Measurements from ENCODE around the gene UBL7. TPM values are rescaled to one million over a fixed set of nuclear protein-coding genes. Genes with fewer than 3 reads are reported as not detected.
A peak's percentile ranks its signal among the peaks of the same experiment; 100 is the strongest.

The UBL7 gene
- polyA plus RNA-seq, 3 donors: 43.4 to 103 (median 95.1) TPM

GRCh38 chr15:74500401-74500800 lies 39.4 kb upstream of the UBL7 start:
- no peaks in the 10 kb centered on the region for H3K27me3 ChIP-seq (ENCODE audit: control insufficient read depth in 2 of 2, insufficient read depth in 2 of 2, low read length in 2 of 2)
- peaks cover 0 to 3% (median 0%) of the 10 kb centered on the region in 7 donors for H3K9me3 Mint-ChIP-seq
- no peak overlapping the region for H3K4me2 ChIP-seq (replicated peaks; ENCODE audit: extremely low read depth, low read length, poor library complexity, severe bottlenecking)
- H3K4me1 ChIP-seq (ENCODE audit: control insufficient read depth in 1 of 2, insufficient read depth in 2 of 2, low read length in 2 of 2): no peaks in the 10 kb centered on the region
- H3K79me2 ChIP-seq (ENCODE audit: insufficient read depth, low read length): no peaks in the 10 kb centered on the region
- no peak overlapping the region for H3K4me3 ChIP-seq (replicated peaks in 1 of 3; ENCODE audit: low read depth in 2 of 3, low read length in 3 of 3)
- no peaks in the 10 kb centered on the region for H3K9me3 ChIP-seq (replicated peaks in 1 of 2; ENCODE audit: control insufficient read depth in 1 of 2, insufficient read depth in 1 of 2, low read length in 2 of 2)
- no peak overlapping the region for H3K4me3 Mint-ChIP-seq
- DNase-seq: no peak
- no CpG with 5 or more reads among the region's 2 CpGs for WGBS (ENCODE audit: insufficient coverage)
- peak overlapping the region in 1 of 7 donors; percentile 31 for H3K27ac Mint-ChIP-seq
- H3K27me3 Mint-ChIP-seq (ENCODE audit: low read depth in 3 of 3): peaks cover 0 to 3% (median 0%) of the 10 kb centered on the region in 3 donors
- H3K36me3 Mint-ChIP-seq: peaks cover 9 to 13% of the 10 kb centered on the region in 2 donors
- no peak overlapping the region for H3K27ac ChIP-seq (ENCODE audit: low read depth in 1 of 2, low read length in 2 of 2)
- H2AFZ ChIP-seq (ENCODE audit: insufficient read depth, low read depth, low read length, poor library complexity, severe bottlenecking): no peak overlapping the region
- H3K36me3 ChIP-seq (replicated peaks in 1 of 2; ENCODE audit: control insufficient read depth in 1 of 2, insufficient read depth in 2 of 2, low read length in 2 of 2): no peaks in the 10 kb centered on the region
- intact Hi-C loops (cut with micrococcal nuclease): no loop called here
- H3K9ac ChIP-seq (ENCODE audit: insufficient read depth, low read length, poor library complexity, severe bottlenecking): no peak overlapping the region
- H4K20me1 ChIP-seq (ENCODE audit: insufficient read depth, low read length): no peaks in the 10 kb centered on the region
- TF ChIP-seq, protein P1, sequence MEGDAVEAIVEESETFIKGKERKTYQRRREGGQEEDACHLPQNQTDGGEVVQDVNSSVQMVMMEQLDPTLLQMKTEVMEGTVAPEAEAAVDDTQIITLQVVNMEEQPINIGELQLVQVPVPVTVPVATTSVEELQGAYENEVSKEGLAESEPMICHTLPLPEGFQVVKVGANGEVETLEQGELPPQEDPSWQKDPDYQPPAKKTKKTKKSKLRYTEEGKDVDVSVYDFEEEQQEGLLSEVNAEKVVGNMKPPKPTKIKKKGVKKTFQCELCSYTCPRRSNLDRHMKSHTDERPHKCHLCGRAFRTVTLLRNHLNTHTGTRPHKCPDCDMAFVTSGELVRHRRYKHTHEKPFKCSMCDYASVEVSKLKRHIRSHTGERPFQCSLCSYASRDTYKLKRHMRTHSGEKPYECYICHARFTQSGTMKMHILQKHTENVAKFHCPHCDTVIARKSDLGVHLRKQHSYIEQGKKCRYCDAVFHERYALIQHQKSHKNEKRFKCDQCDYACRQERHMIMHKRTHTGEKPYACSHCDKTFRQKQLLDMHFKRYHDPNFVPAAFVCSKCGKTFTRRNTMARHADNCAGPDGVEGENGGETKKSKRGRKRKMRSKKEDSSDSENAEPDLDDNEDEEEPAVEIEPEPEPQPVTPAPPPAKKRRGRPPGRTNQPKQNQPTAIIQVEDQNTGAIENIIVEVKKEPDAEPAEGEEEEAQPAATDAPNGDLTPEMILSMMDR (IDR thresholded peaks at IDR 0.05): no peak
- peaks cover 8% of the 10 kb centered on the region for H3K4me1 Mint-ChIP-seq

DNA sequence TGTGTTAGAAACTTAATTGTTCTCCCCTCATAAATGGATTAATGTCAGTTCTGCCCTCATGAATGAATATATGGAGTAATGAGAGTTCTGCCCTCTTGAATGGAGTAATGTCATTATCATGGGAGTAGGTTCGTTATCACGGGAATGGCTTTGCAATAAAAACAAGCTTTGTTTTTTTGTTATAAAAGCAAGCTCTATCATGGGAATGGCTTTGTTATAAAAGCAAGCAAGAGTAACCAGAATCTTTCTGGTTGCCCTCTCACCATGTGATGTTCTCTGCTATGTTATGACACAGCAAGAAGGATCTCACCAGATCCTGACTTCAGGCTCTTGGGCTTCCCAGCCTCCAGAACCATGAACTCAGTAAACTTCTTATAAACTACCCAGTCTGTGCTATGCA lies 38.4 kb upstream of the UBL7 start:
- peaks cover 6 to 16% of the 10 kb centered on the region in 2 donors for H3K36me3 Mint-ChIP-seq

More for the DNA sequence above, 38.4 kb upstream of the UBL7 start:
- H3K27ac ChIP-seq (ENCODE audit: low read depth in 1 of 2, low read length in 2 of 2): no peak overlapping the region
- Mint-ChIP-seq H3K4me3 (no peak overlapping the region), H3K9me3 (peaks cover 0 to 3% (median 0%) of the 10 kb centered on the region in 7 donors), H3K27ac (no peak overlapping the region), H3K4me1 (peaks cover 6% of the 10 kb centered on the region), H3K27me3 (ENCODE audit: low read depth in 3 of 3) (peaks cover 0 to 3% (median 0%) of the 10 kb centered on the region in 3 donors)
- no peak overlapping the region for H3K9ac ChIP-seq (ENCODE audit: insufficient read depth, low read length, poor library complexity, severe bottlenecking)
- H3K79me2 ChIP-seq (ENCODE audit: insufficient read depth, low read length): no peaks in the 10 kb centered on the region
- 80% methylated on average over 1 of the region's 2 CpGs for WGBS (ENCODE audit: insufficient coverage)
- no peak for DNase-seq
- H2AFZ ChIP-seq (ENCODE audit: insufficient read depth, low read depth, low read length, poor library complexity, severe bottlenecking): no peak overlapping the region
- H3K27me3 ChIP-seq (ENCODE audit: control insufficient read depth in 2 of 2, insufficient read depth in 2 of 2, low read length in 2 of 2): no peaks in the 10 kb centered on the region
- no peaks in the 10 kb centered on the region for H3K9me3 ChIP-seq (replicated peaks in 1 of 2; ENCODE audit: control insufficient read depth in 1 of 2, insufficient read depth in 1 of 2, low read length in 2 of 2)
- TF ChIP-seq, protein P1 (IDR thresholded peaks at IDR 0.05): no peak
- no peaks in the 10 kb centered on the region for H3K36me3 ChIP-seq (replicated peaks in 1 of 2; ENCODE audit: control insufficient read depth in 1 of 2, insufficient read depth in 2 of 2, low read length in 2 of 2)
- no peak overlapping the region for H3K4me3 ChIP-seq (replicated peaks in 1 of 3; ENCODE audit: low read depth in 2 of 3, low read length in 3 of 3)
- H4K20me1 ChIP-seq (ENCODE audit: insufficient read depth, low read length): no peaks in the 10 kb centered on the region
- H3K4me2 ChIP-seq (replicated peaks; ENCODE audit: extremely low read depth, low read length, poor library complexity, severe bottlenecking): no peak overlapping the region
- H3K4me1 ChIP-seq (ENCODE audit: control insufficient read depth in 1 of 2, insufficient read depth in 2 of 2, low read length in 2 of 2): no peaks in the 10 kb centered on the region
- intact Hi-C loops (cut with micrococcal nuclease): loop anchor here in 1 of 2 donors (5.0 kb wide), 1 partner anchor 53 kb away; no protein-coding TSS in a partner anchor
